WI38 (cell line): ENCODE measurements around the gene FOCAD.

Source experiments
- H3K4me3 ChIP-seq: 2 replicates; pipeline ENCODE4 v1.5.1; 2011; ENCODE audit warnings: low read depth, mild to moderate bottlenecking, control low read depth, low read length
- CTCF ChIP-seq: IDR thresholded peaks from 2 replicates; pipeline ENCODE4 v1.5.1; 2012; ENCODE audit warnings: low read depth, mild to moderate bottlenecking, control low read depth, low read length

Gene FOCAD

GRCh38 chr9:20987521-20987920 lies 303.5 kb downstream of the FOCAD start:
- no peak for TF ChIP-seq CTCF
- H3K4me3 ChIP-seq, result no peak overlapping the region

- H3K4me3 ChIP-seq, result no peak overlapping the region
- no peak for TF ChIP-seq CTCF
Observed at GRCh38 chr9:20988061-20988460, 304.0 kb downstream of the FOCAD start.

- no peak overlapping the region for H3K4me3 ChIP-seq
- TF ChIP-seq CTCF, result no peak
Observed at GRCh38 chr9:20988671-20989315, 304.7 kb downstream of the FOCAD start.

- no peak overlapping the region for H3K4me3 ChIP-seq
- TF ChIP-seq CTCF, result no peak
Observed at GRCh38 chr9:20989923-20990341, 305.9 kb downstream of the FOCAD start.

GRCh38 chr9:20990867-20991266 lies 306.8 kb downstream of the FOCAD start:
- no peak overlapping the region for H3K4me3 ChIP-seq
- TF ChIP-seq CTCF, result no peak

GRCh38 chr9:20994486-20994885 lies 310.4 kb downstream of the FOCAD start:
- no peak overlapping the region for H3K4me3 ChIP-seq
- TF ChIP-seq CTCF, result no peak

- TF ChIP-seq CTCF, result no peak
- H3K4me3 ChIP-seq, result no peak overlapping the region
Observed at GRCh38 chr9:20995616-20996015, 311.6 kb downstream of the FOCAD start.
